NB4 (cell line): ENCODE measurements around the gene PLXNA2.

Source experiments
- CTCF ChIP-seq: IDR thresholded peaks from one replicate; pipeline ENCODE4 v1.5.1; 2012; ENCODE audit warnings: low read depth, low read length
- MAX ChIP-seq: IDR thresholded peaks from 2 replicates; pipeline ENCODE4 v1.6.1; 2011; ENCODE audit warnings: low read depth, low read length
- MYC ChIP-seq: IDR thresholded peaks from 2 replicates; pipeline ENCODE4 v1.6.1; 2011; ENCODE audit warnings: low read depth, low read length
- POLR2A ChIP-seq: IDR thresholded peaks from 2 replicates; pipeline ENCODE4 v1.6.1; 2011; ENCODE audit warnings: mild to moderate bottlenecking; ENCODE audit not compliant: insufficient read length; ENCODE audit errors: extremely low read depth

- no peak for TF ChIP-seq POLR2A
- no peak for TF ChIP-seq CTCF
- TF ChIP-seq MYC: no peak
- no peak for TF ChIP-seq MAX
These were observed 8.0 kb downstream of the PLXNA2 start for GRCh38 chr1:208235982-208236761.
